ENCODE results near the gene GNGT2. TPM values are rescaled to one million over a fixed set of nuclear protein-coding genes. Genes with fewer than 3 reads are reported as not detected.
"Not testable (repeated sequence)": the region's sequence is repeated elsewhere in the genome, so short reads cannot be mapped to it uniquely, and the experiment has no call there.

Gene GNGT2
- polyA plus RNA-seq, 1 of the 3 experiments (the other 2 are of a cell fraction): 11.0 TPM

GRCh38 chr17:49187301-49187700 lies 23.1 kb downstream of the GNGT2 start (continued):
- TF ChIP-seq GATA2 (CRISPR knock-in tag; IDR thresholded peaks at IDR 0.05): no peak
- TF ChIP-seq TAF1 (IDR thresholded peaks at IDR 0.05; ENCODE audit: borderline replicate concordance, low read depth, low read length): no peak
- no peak for TF ChIP-seq NRF1 (IDR thresholded peaks at IDR 0.05; ENCODE audit: low read depth, low read length)
- no peak for TF ChIP-seq ELF1 (IDR thresholded peaks at IDR 0.05)
- TF ChIP-seq NFIC (IDR thresholded peaks at IDR 0.05; ENCODE audit: borderline replicate concordance): no peak
- no peak for TF ChIP-seq MAX (IDR thresholded peaks at IDR 0.05; ENCODE audit: low read depth)
- TF ChIP-seq SMC3 (IDR thresholded peaks at IDR 0.05; ENCODE audit: low read depth, low read length): no peak
- no peak for TF ChIP-seq RCOR1 (IDR thresholded peaks at IDR 0.05; ENCODE audit: low read length)

- H2AFZ ChIP-seq (ENCODE audit: low read depth); H3K4me1 ChIP-seq (ENCODE audit: control insufficient read depth in 1 of 2, insufficient read depth in 2 of 2, low read depth in 1 of 2, low read length in 1 of 2); CTCF ChIA-PET; H3K27me3 ChIP-seq (ENCODE audit: insufficient read depth); H3K79me2 ChIP-seq (ENCODE audit: insufficient read depth); POLR2A ChIA-PET; H3K4me3 ChIP-seq (ENCODE audit: low read depth in 2 of 2, low read length in 1 of 2); DNase-seq; H3K4me2 ChIP-seq; H3K9me3 ChIP-seq; H3K9ac ChIP-seq; H3F3A ChIP-seq (replicated peaks; ENCODE audit: insufficient read depth); H3K9me2 ChIP-seq; H4K20me1 ChIP-seq (ENCODE audit: insufficient read depth); H3K27ac ChIP-seq (ENCODE audit: low read depth in 2 of 2, low read length in 1 of 2); H3K36me3 ChIP-seq (replicated peaks in 1 of 2; ENCODE audit: control insufficient read depth in 1 of 2, insufficient read depth in 2 of 2, low read length in 1 of 2): not testable (repeated sequence)
- 13% methylated on average over 1 of the region's 1 CpG for WGBS (ENCODE audit: low lambda C conversion rate)
These were observed 25.0 kb downstream of the GNGT2 start for GRCh38 chr17:49185381-49185780.

GRCh38 chr17:49184522-49184921 lies 25.9 kb downstream of the GNGT2 start:
- H3K36me3 ChIP-seq (replicated peaks in 1 of 2; ENCODE audit: control insufficient read depth in 1 of 2, insufficient read depth in 2 of 2, low read length in 1 of 2); H3K9me2 ChIP-seq; H3K4me1 ChIP-seq (ENCODE audit: control insufficient read depth in 1 of 2, insufficient read depth in 2 of 2, low read depth in 1 of 2, low read length in 1 of 2); H3K4me3 ChIP-seq (ENCODE audit: low read depth in 2 of 2, low read length in 1 of 2); H3K4me2 ChIP-seq; H4K20me1 ChIP-seq (ENCODE audit: insufficient read depth); DNase-seq; H3K79me2 ChIP-seq (ENCODE audit: insufficient read depth); POLR2A ChIA-PET; H3K9ac ChIP-seq; H3K9me3 ChIP-seq; H3K27ac ChIP-seq (ENCODE audit: low read depth in 2 of 2, low read length in 1 of 2); H2AFZ ChIP-seq (ENCODE audit: low read depth); H3F3A ChIP-seq (replicated peaks; ENCODE audit: insufficient read depth): not testable (repeated sequence)
- H3K27me3 ChIP-seq (ENCODE audit: insufficient read depth): peaks cover 15% of the 10 kb centered on the region; the same call in 1 of the 2 replicates
- CTCF ChIA-PET: interaction anchor here (0.7 to 7.3 kb wide), 2 partner anchors 43 to 519 kb away, joined by 3 to 100 read pairs; partner anchors contain the start of gene PHOSPHO1

GRCh38 chr17:49183801-49184200 lies 26.6 kb downstream of the GNGT2 start:
- no peaks in the 10 kb centered on the region for H3K9me3 ChIP-seq
- H3K36me3 ChIP-seq (replicated peaks in 1 of 2; ENCODE audit: control insufficient read depth in 1 of 2, insufficient read depth in 2 of 2, low read length in 1 of 2): no peaks in the 10 kb centered on the region
- no peak overlapping the region for H2AFZ ChIP-seq (ENCODE audit: low read depth)
- no peaks in the 10 kb centered on the region for H3K4me1 ChIP-seq (ENCODE audit: control insufficient read depth in 1 of 2, insufficient read depth in 2 of 2, low read depth in 1 of 2, low read length in 1 of 2)
- POLR2A ChIA-PET: no interaction called here
- H3K4me2 ChIP-seq: no peak overlapping the region
- no peak overlapping the region for H3K4me3 ChIP-seq (ENCODE audit: low read depth in 2 of 2, low read length in 1 of 2)
- H3K27ac ChIP-seq (ENCODE audit: low read depth in 2 of 2, low read length in 1 of 2): no peak overlapping the region
- no peak overlapping the region for H3K9ac ChIP-seq
- DNase-seq: no peak
- H3K79me2 ChIP-seq (ENCODE audit: insufficient read depth): no peaks in the 10 kb centered on the region
- no peaks in the 10 kb centered on the region for H3K9me2 ChIP-seq
- peaks cover 22% of the 10 kb centered on the region; the same call in 1 of the 2 replicates for H3K27me3 ChIP-seq (ENCODE audit: insufficient read depth)
- 11% methylated on average over 4 of the region's 7 CpGs for WGBS (ENCODE audit: low lambda C conversion rate)
- CTCF ChIA-PET: interaction anchor here (7.3 kb wide), 1 partner anchor 44 kb away, joined by 100 read pairs; the partner anchor contains the start of gene PHOSPHO1
- no peaks in the 10 kb centered on the region for H3F3A ChIP-seq (replicated peaks; ENCODE audit: insufficient read depth)
- H4K20me1 ChIP-seq (ENCODE audit: insufficient read depth): no peaks in the 10 kb centered on the region
- TF ChIP-seq CTCF (IDR thresholded peaks at IDR 0.05) (no peak), EP300 (IDR thresholded peaks at IDR 0.05; ENCODE audit: borderline replicate concordance in 1 of 2, low read depth in 1 of 2, low read length in 1 of 2) (no peak), YY1 (IDR thresholded peaks at IDR 0.05; ENCODE audit: low read depth) (no peak), MAX (IDR thresholded peaks at IDR 0.05; ENCODE audit: low read depth) (no peak), USF1 (IDR thresholded peaks at IDR 0.05; ENCODE audit: borderline replicate concordance, low read depth) (no peak), POLR2AphosphoS5 (IDR thresholded peaks at IDR 0.05; ENCODE audit: low read depth, low read length) (no peak), FOSL2 (IDR thresholded peaks at IDR 0.05; ENCODE audit: borderline replicate concordance, low read depth) (no peak), EZH2phosphoT487 (IDR thresholded peaks at IDR 0.05; ENCODE audit: borderline replicate concordance, low read depth) (no peak), TEAD4 (IDR thresholded peaks at IDR 0.05; ENCODE audit: borderline replicate concordance, insufficient read depth) (no peak), ZBTB33 (IDR thresholded peaks at IDR 0.05; ENCODE audit: borderline replicate concordance, low read depth) (no peak)

Data from SK-N-SH (cell line).